ENCODE results near the gene THRSP.

Gene THRSP

DNA sequence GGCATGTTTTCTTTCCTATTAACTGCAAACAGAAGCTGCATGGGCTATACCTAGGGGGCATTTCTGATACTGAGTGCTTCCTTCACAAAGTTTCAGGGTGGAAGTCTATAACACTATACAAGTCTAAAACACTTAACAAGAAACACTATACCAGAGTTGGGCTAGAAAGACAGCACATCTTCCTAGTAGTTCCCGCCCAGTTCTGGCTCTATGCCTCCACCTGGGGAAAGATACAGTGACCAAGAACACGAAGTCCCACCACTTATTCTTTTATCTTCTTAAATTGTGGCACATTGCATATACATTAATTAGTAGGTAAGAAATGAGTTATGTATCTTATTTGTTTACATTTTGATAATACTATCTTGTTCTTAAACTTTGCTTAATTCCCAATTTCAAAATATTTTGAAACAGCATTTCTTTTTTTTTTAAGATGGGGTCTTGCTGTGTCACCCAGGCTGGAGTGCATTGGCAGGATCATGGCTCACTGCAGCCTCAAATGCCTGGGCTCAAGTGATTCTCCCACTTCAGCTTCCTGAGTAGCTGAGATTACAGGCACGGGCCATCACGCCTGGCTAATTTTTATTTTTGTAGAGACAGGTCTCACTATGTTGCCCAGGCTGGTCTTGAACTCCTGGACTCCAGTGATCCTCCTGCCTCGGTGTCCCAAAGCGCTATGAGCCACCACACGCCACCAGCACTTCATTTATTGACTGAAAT is 34.2 kb downstream of the THRSP start:
- no peak for DNase-seq (ENCODE audit: low read depth)

- DNase-seq (ENCODE audit: low read depth): no peak
These were observed 36.0 kb downstream of the THRSP start for GRCh38 chr11:78099666-78100065.

DNA sequence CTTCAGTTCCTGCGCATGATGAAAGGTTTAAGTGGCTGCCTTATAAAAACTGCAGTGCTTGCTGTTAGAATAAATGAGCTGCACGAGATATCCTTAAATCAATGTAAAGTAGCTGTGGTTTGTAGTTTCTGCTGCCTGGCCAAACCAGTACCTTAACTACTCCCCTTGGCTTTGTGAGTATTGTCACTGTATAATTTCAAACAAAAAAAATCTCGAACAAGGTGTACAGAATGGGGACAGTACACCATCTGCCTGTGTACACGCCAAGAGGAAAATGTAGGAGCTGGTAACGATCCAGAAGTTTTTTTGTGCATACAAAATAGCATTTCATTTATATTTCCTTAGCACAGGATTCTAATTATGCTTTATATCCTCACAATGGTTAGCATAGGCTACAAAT is 36.6 kb downstream of the THRSP start:
- DNase-seq (ENCODE audit: low read depth): no peak

DNA sequence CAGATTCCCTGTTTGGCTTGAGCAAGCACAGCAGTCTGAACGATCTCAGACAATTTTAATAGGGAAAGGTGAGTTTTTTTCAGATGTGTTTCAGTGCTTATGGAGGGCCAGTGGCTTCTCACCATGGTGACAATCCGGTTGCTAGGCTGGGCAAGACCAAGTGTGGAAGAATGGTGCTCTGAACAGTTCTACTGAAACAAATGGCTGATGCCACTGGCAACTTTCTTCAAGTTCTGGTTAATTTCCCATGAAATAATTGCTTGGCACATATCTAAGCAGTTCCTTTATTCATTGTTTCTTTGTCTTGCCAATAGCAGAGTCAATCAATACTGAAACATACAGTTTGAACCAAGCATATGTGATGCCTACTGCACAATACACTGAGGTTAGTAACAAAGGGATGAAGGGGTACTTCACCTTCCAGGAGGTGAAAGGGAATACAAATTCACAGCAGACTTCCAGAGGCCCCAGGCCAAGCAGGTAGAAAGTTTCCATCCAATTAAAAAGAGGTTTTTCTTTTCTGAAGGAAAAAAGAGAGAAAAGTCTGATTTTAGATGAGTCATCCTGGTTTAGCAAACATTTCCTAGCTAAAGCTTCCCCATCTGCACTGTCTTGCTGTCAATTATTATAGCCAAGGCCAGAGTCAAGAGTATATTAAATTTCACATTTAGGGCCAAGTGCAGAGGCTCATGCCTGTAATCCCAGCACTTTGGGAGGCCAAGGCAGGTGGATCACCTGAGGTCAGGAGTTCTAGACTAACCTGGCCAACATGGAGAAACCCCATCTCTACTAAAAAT is 37.2 kb downstream of the THRSP start:
- DNase-seq (ENCODE audit: low read depth): peak; percentile 62

DNA sequence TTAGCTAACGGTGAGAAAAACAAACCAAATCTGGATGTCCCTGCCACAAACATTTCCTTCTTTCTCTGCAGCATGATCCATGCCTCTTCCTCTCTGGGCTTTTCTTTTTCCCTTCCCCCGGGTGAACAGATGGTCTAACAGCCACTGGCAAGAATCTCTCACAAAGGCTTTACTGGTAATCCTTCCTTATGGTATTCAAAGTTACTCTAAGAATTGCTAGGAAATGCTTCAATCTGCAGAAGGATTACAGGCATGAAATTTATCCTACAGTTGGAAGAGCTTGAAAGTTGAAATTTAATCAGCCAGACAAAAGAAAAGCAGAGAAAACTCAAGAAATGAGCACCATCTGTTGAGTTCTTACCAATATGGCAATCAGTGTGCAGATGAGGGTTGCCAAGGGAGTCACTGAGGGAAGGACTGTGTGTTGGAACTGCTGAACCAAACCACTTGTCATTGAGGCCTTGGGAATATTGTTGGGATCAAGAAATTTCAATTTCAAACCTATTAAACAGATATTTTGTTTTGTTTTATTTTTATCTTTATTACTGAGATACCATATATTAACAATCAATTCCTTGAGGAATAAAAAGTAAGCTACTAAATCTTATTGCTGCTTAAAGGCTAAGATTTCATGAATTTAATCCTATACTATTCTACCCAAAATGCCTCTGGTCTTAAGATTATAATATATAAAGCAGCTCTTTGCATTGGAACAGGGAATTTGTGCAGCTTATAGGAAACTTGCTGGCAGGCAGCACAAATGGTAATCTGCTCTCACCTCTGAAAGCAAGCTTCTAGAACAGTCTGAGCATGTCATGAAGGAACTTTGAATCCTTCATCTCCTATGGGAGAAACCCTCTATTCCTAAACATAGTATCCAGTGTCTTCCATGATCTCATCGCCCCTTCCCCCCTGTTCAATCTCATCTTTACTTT is 45.7 kb downstream of the THRSP start:
- peak; percentile 17 for DNase-seq (ENCODE audit: low read depth)

- peak; percentile 67 for DNase-seq (ENCODE audit: low read depth)
These were observed 46.7 kb downstream of the THRSP start for GRCh38 chr11:78110351-78110750.

DNA sequence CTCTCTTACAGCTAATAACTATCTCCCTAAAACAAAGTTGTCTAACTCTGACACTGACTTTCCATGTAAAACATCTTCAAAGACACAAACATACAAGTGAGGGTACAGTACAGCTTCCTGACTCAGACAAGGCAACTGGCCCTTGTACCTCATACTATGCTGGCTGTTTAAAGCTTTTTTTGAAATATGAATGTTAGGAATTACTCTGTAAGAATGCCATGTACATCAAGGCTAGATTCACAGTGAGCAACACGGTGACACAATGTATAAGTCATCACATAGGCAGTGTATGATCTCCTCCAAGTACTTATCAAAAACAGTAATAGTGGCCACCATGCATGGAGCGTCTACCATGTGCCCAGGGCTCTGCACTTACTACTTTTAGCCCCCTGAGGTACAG is 47.2 kb downstream of the THRSP start:
- peak; percentile 54 for DNase-seq (ENCODE audit: low read depth)

DNA sequence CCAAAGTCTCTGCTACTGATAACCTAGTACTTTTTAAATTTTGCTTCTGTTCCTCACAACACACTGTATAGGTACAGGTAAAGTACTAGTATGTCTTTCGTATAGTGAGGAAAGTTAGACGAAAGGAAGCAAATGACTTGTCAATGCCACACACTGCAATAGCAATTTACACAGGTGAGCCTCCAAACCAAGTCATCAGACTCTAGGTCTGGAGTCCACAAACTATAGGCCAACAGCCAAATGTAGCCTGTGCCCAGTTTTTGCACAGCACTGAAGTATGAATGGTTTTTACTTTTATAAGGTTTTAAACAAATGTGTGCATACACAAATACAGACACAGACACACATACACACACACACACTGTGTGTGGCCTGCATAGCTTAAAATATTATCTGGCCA is 47.6 kb downstream of the THRSP start:
- DNase-seq (ENCODE audit: low read depth): no peak

DNA sequence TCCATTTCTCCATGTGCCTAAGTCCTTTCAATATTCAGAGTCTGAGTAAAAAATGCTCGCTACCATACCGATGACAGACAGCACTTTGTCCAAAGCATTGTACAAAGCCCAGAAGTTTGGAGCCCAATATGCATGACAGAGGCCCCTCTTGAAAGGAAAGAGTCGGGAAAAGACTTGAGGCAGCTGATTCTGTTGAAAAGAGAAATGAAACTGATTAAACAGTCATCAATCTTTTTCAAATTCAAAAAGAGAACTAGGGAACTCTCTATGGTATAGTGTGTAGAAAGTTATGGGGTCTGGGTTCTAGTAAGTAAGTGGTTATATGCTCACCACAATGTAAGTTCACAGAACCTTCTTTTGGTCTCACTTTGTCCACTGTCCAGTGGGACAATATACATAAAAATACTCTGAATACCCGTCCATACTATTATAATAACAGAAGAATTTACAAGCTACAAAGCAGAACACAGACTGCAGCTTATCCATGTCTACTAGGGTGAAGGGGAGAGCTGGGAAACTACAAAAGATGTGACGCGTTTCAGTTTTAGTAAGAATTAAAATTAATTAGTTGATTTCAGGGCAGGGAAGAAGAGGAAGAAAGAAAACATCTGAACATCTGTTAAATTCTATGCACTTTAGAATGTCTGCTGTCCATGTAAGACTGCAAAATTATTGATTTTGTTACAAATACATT is 49.1 kb downstream of the THRSP start:
- no peak for DNase-seq (ENCODE audit: low read depth)
